ENCODE data around the gene OSGEPL1.
"Not testable (repeated sequence)": the region's sequence is repeated elsewhere in the genome, so short reads cannot be mapped to it uniquely, and the experiment has no call there.

Gene OSGEPL1

DNA sequence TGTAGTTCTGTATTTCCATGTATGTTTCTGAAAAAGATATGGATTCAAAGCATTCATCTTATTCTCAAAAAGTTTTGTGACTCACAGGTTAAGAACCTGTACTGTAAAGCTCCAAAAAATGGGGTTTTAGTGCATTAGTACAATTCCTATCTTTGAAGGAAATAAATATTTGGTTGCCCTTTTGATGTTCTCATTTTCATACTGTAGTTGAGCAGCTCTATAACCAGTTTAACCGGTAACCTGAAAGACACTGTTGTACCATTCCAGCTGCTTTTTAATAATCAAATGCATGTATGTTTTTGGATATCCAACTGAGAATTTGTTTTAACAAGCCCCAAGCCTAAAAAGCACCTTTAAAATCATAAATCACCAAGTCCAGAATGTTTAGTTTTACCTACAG is 9.6 kb upstream of the OSGEPL1 start:
- CTCF ChIA-PET: interaction anchor here (1.2 to 1.4 kb wide), 2 partner anchors 10 kb away, joined by 3 to 4 read pairs; partner anchors contain the start of gene OSGEPL1
- H3K9me3 Mint-ChIP-seq: no peaks in the 10 kb centered on the region
- peaks cover 44% of the 10 kb centered on the region for H3K36me3 Mint-ChIP-seq
- no peak overlapping the region for H3K4me3 Mint-ChIP-seq
- H3K27ac Mint-ChIP-seq: peak overlapping the region; percentile 28
- no peak for DNase-seq
- H3K4me1 Mint-ChIP-seq: peaks cover 2% of the 10 kb centered on the region
- H3K27me3 Mint-ChIP-seq: no peaks in the 10 kb centered on the region

- H3K4me1 Mint-ChIP-seq: no peaks in the 10 kb centered on the region
- H3K36me3 Mint-ChIP-seq: peaks cover 47% of the 10 kb centered on the region
- CTCF ChIA-PET: interaction anchor here (1.4 kb wide), 1 partner anchor 8 kb away, joined by 4 read pairs; the partner anchor contains the start of gene OSGEPL1
- no peaks in the 10 kb centered on the region for H3K9me3 Mint-ChIP-seq
- no peak overlapping the region for H3K4me3 Mint-ChIP-seq
- no peak for DNase-seq
- no peaks in the 10 kb centered on the region for H3K27me3 Mint-ChIP-seq
- no peak overlapping the region for H3K27ac Mint-ChIP-seq
These were observed 8.2 kb upstream of the OSGEPL1 start for GRCh38 chr2:189770590-189771322.

DNA sequence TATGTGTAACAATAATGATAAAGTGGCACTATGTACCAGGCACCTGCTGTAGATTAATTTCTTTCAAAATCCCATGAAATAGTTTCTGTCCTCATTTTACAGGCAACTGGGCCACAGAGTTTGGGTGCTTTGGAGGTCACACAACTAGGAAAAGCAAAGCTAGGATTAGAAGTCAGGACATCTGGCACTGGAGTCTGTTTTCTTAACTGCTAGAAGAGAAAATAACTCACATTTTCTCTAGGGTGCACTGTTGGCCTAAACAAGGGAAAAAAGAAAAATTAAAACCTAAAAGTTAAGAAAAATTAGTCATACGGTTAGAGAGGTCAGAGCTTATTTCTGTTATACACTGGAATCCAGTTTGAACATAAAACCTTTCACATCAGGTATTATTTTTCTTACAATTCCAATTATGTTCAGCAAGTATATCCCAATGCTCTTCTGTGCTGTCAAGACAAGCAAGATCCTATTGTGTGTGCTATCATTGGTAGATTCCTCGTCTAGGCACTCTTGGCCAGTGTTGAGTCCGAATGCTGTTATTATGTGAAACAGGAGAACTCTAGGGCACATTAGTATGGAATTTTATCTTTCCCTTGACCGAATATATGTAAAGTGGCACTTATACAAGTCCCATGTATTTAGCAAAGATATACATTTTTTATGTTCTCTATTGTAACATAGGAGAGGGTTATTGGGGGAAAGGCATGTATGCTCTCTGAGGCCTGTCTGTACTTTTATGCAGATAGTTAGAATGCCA is 1.5 kb upstream of the OSGEPL1 start:
- CTCF ChIA-PET: interaction anchor here (0.5 to 3.2 kb wide), 10 partner anchors 10 to 106 kb away, joined by 3 to 21 read pairs (median 4); partner anchors contain the start of gene ASNSD1
- peaks cover 20% of the 10 kb centered on the region for H3K4me1 Mint-ChIP-seq
- no peaks in the 10 kb centered on the region for H3K9me3 Mint-ChIP-seq
- DNase-seq: no peak
- peaks cover 17% of the 10 kb centered on the region for H3K36me3 Mint-ChIP-seq
- H3K4me3 Mint-ChIP-seq: peak overlapping the region; percentile 32
- H3K27ac Mint-ChIP-seq: peak overlapping the region; percentile 45
- no peaks in the 10 kb centered on the region for H3K27me3 Mint-ChIP-seq

DNA sequence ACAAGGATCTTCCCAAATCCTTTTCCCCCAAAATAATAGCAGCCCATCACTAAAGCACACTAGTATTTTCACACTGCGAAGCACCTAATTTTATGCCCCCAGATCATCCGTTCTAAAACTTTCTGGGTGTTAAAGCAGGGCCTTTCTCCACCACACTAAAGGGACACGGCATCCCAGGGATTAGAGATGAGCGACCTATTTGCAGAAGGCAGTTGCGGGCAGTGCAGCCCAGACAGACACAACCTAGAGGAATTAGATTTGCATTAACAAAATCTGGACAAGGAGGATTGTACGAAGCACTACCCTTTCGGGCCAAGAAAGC is 402 bp downstream of the OSGEPL1 start:
- CTCF ChIA-PET: interaction anchor here (1.0 to 3.2 kb wide), 13 partner anchors 9 to 322 kb away, joined by 3 to 21 read pairs (median 5); partner anchors contain the start of genes ANKAR, ASNSD1, ORMDL1 and PMS1
- Mint-ChIP-seq H3K27me3 (no peaks in the 10 kb centered on the region), H3K4me1 (peaks cover 20% of the 10 kb centered on the region), H3K36me3 (peaks cover 10% of the 10 kb centered on the region), H3K27ac (peak overlapping the region; percentile 97), H3K4me3 (peak overlapping the region; percentile 85), H3K9me3 (no peaks in the 10 kb centered on the region)
- DNase-seq: no peak

GRCh38 chr2:189760154-189760553 is 2.4 kb downstream of the OSGEPL1 start:
- not testable (repeated sequence) for H3K9me3 Mint-ChIP-seq, H3K27me3 Mint-ChIP-seq, H3K36me3 Mint-ChIP-seq, DNase-seq, H3K4me3 Mint-ChIP-seq
- Mint-ChIP-seq H3K27ac (peak overlapping the region; percentile 21), H3K4me1 (peaks cover 20% of the 10 kb centered on the region)
- CTCF ChIA-PET: interaction anchor here (0.8 to 1.7 kb wide), 2 partner anchors 100 to 513 kb away, joined by 3 to 6 read pairs; no protein-coding TSS in a partner anchor

DNA sequence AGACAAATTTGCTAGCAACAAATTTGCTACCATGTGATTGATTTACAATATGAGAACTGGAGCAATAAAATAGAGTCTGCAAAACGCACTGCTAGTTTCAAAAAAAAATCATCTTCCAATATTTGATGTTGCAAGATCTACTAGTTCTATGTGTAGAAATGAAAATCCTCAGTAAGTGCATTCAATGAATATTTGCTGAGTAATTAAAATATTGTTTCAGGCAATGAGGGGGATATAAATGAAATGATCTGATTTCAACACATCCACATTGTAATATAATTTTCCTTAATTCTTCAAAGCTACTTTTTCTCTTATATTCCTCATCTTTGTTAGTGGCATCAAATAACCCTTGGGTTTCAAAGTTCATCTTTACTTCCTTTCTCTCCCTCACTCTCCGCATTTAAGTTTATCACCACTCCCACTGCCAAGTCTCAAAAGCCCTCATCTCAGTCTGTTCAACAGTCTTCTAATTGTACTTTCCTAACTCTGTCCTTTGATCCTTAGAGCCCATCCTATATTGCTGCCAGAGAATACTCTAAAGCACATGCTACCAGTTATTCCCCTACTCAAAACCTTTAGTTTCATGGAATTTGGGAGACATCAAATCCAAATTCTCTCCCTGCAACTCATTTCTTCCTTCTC is 6.2 kb downstream of the OSGEPL1 start:
- Mint-ChIP-seq H3K4me1 (peaks cover 4% of the 10 kb centered on the region), H3K36me3 (peaks cover 6% of the 10 kb centered on the region), H3K4me3 (no peak overlapping the region), H3K27ac (no peak overlapping the region), H3K27me3 (no peaks in the 10 kb centered on the region), H3K9me3 (no peaks in the 10 kb centered on the region)
- DNase-seq: no peak
- CTCF ChIA-PET: no interaction called here

DNA sequence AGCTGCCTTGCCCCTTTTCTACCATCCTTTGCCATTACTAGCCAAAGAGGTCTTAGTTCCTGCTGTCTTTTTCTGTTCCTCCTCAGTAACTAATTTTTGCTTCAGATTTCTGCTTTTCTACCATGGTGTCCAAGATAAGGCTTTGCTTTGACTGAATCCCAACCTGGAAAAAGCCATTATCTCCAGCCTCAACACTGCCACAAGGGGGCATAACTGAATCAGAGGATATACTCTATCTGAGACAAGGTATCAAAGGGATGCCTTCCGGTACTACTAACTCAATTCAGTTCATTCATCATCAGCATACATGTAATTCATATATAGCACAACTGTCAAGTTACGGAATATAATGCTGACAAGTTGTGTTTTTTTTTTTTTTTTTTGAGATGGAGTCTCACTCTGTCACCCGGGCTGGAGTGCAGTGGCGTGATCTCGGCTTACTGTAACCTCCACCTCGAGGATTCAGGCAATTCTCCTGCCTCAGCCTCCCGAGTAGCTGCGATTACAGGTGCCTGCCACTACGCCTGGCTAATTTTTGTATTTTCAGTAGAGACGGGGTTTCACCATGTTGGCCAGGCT is 11.4 kb downstream of the OSGEPL1 start:
- no peaks in the 10 kb centered on the region for H3K4me1 Mint-ChIP-seq
- H3K27ac Mint-ChIP-seq: no peak overlapping the region

DNA sequence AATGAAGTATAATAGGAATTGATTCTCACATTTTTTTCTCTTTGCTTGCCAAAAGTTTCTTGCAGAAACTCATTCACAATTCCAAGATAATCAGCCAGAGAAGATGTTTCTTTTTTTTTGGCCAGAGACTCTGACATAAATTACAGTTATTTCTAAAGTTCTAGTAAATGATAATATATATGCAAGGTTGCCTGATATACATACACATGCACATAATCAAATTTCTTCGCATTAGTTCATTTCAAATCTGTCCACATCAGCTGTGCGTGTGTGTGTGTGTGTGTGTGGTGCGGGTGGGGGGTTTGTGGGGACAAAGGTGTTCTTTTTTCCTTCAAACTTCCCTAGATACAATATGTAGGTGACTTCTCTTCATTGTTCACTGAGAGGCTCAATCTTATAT is 33.2 kb downstream of the OSGEPL1 start:
- Mint-ChIP-seq H3K36me3 (no peaks in the 10 kb centered on the region), H3K4me3 (no peak overlapping the region), H3K9me3 (no peaks in the 10 kb centered on the region), H3K27me3 (no peaks in the 10 kb centered on the region), H3K27ac (no peak overlapping the region), H3K4me1 (no peaks in the 10 kb centered on the region)
- CTCF ChIA-PET: no interaction called here
- no peak for DNase-seq

More for the DNA sequence above, 11.4 kb downstream of the OSGEPL1 start:
- CTCF ChIA-PET: interaction anchor here (0.9 to 2.0 kb wide), 8 partner anchors 11 to 569 kb away, joined by 3 to 16 read pairs (median 4); partner anchors contain the start of gene OSGEPL1
- H3K9me3 Mint-ChIP-seq: no peaks in the 10 kb centered on the region
- H3K36me3 Mint-ChIP-seq: peaks cover 8% of the 10 kb centered on the region
- H3K4me3 Mint-ChIP-seq: no peak overlapping the region
- H3K27me3 Mint-ChIP-seq: no peaks in the 10 kb centered on the region
- DNase-seq: peak; percentile 60

DNA sequence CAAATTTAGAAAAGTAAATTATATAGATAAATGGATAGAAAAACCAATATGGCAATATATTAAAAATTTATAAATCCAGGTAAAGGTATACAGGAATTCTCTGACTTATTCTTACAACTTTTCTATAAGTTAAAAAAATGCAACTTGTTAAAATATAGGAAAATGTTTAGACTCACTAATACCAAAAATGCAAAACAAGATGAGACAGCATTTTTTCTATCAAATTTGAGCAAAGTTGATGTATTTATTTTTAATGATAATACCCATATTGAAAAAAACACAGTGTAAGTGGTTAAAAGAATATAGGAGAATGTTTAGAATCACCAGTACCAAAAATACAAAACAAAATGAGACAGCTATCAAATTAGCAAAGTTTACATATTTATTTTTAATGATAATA is 35.7 kb downstream of the OSGEPL1 start:
- CTCF ChIA-PET: no interaction called here
- H3K27ac Mint-ChIP-seq: no peak overlapping the region
- no peaks in the 10 kb centered on the region for H3K4me1 Mint-ChIP-seq
- H3K27me3 Mint-ChIP-seq: no peaks in the 10 kb centered on the region
- H3K4me3 Mint-ChIP-seq: no peak overlapping the region
- H3K36me3 Mint-ChIP-seq: no peaks in the 10 kb centered on the region
- H3K9me3 Mint-ChIP-seq: no peaks in the 10 kb centered on the region
- no peak for DNase-seq

GRCh38 chr2:189726271-189726670 is 36.3 kb downstream of the OSGEPL1 start:
- Mint-ChIP-seq H3K9me3 (no peaks in the 10 kb centered on the region), H3K36me3 (no peaks in the 10 kb centered on the region), H3K4me3 (no peak overlapping the region), H3K27ac (no peak overlapping the region), H3K4me1 (no peaks in the 10 kb centered on the region), H3K27me3 (no peaks in the 10 kb centered on the region)
- CTCF ChIA-PET: no interaction called here
- DNase-seq: no peak

DNA sequence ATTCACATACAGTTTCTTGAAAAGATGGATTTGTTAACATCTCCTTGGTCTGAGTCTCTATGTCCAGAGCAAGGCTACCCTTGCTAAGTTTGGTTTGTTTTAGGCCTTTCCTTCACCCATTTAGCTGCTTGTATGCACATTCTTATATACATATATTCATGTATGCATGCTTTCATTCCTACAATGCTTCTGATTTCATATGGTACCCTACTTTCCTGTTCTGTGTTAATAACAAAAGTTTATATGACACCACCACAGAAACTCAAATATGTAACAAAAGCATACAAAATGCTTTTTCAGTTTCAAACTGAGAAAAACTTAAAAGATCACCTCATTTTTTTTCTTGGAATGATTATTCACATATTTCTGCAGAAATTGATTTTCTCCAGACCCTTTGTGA is 39.4 kb downstream of the OSGEPL1 start:
- H3K36me3 Mint-ChIP-seq: no peaks in the 10 kb centered on the region
- no peaks in the 10 kb centered on the region for H3K4me1 Mint-ChIP-seq
- no peak overlapping the region for H3K4me3 Mint-ChIP-seq
- DNase-seq: no peak
- CTCF ChIA-PET: interaction anchor here (2.6 kb wide), 1 partner anchor 27 kb away, joined by 6 read pairs; no protein-coding TSS in a partner anchor
- no peaks in the 10 kb centered on the region for H3K27me3 Mint-ChIP-seq
- no peaks in the 10 kb centered on the region for H3K9me3 Mint-ChIP-seq
- H3K27ac Mint-ChIP-seq: no peak overlapping the region

GRCh38 chr2:189719571-189719970 is 43.0 kb downstream of the OSGEPL1 start:
- Mint-ChIP-seq H3K4me1 (no peaks in the 10 kb centered on the region), H3K9me3 (peaks cover 6% of the 10 kb centered on the region), H3K27ac (no peak overlapping the region), H3K27me3 (no peaks in the 10 kb centered on the region), H3K4me3 (no peak overlapping the region), H3K36me3 (no peaks in the 10 kb centered on the region)
- no peak for DNase-seq
- CTCF ChIA-PET: no interaction called here

DNA sequence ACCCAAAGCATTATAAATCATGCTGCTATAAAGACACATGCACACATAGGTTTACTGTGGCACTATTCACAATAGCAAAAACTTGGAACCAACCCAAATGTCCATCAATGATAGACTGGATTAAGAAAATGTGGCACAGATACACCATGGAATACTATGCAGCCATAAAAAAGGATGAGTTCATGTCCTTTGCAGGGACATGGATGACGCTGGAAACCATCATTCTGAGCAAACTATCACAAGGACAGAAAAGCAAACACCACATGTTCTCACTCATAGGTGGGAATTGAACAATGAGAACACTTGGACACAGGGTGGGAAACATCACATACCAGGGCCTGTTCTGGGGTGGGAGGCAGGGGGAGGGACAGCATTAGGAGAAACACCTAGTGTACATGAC is 45.0 kb downstream of the OSGEPL1 start:
- H3K4me3 Mint-ChIP-seq, DNase-seq, H3K4me1 Mint-ChIP-seq, H3K9me3 Mint-ChIP-seq, H3K27ac Mint-ChIP-seq, H3K27me3 Mint-ChIP-seq, CTCF ChIA-PET, H3K36me3 Mint-ChIP-seq: not testable (repeated sequence)
